CD4-positive, alpha-beta T cell treated with Interleukin-15 for 1 hour (primary cell): ENCODE results near the gene TTC27.
"Not testable (repeated sequence)": the region's sequence is repeated elsewhere in the genome, so short reads cannot be mapped to it uniquely, and the experiment has no call there.

Source experiments
- DNase-seq: peaks from one replicate; pipeline ENCODE4 v3.0.0-alpha.2; 2020

The TTC27 gene

DNA sequence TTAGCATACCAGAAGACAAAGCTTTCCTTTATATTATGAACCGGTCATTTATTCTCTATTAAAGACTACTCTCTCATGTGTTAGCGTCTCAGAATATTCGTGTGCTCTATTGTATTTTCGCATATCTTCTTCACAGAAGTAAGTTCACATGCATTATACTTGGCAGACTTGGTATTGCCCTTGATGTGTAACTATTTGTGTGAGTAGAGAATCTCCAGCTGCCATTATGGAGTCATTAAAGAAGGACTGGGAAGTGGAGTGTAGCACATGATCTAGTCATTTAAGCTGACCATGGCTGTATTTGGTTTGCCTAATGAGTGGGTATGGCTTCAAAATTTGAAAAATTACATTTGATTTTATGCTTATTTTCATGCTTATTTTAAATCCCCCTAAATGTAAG lies 92.9 kb downstream of the TTC27 start:
- no peak for DNase-seq

DNA sequence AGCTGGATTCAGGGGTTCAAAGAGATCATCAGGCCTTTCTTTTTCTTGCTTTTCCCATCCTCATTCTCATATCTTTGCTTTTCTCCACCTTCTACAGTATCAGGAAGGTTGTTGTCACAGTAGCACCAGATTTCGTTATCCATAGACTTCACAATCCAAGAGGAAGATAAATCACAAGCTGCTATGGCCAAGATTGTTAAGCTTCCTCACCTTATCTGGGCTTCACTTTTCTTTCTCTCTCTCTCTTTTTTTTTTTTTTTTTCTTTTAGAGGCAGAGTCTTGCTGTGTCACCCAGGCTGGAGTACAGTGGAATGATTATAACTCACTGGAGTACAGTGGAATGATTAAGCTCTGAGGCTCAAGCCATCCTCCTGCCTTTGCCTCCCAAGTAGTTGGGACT lies 93.5 kb downstream of the TTC27 start:
- DNase-seq, result no peak

DNA sequence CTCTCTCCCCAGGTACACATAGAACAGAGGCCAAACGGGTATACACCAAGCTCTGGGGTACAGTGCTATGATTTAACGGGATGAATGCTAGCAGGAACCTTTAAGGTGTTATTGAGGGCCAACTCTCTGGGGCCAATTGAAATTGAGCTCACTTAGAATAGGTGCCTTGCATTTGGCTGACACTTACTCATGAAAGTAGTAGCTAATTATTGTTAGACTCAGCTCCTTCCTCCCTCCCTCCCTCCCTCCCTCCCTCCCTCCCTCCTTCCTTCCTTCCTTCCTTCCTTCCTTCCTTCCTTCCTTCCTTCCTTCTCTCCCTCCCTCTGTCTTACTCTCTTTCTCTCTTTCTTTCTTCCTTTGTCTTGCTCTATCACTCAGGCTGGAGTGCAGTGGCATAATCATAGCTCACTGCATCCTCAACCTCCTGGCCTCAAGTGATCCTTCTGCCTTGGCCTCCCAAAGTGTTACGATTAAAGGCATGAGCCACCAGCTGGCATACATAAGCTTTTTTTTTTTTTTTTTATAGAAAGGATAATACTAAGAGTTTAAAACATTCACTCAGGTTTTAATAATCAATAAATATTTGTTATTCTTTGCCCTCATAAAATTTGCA lies 95.7 kb downstream of the TTC27 start:
- DNase-seq, result no peak

DNA sequence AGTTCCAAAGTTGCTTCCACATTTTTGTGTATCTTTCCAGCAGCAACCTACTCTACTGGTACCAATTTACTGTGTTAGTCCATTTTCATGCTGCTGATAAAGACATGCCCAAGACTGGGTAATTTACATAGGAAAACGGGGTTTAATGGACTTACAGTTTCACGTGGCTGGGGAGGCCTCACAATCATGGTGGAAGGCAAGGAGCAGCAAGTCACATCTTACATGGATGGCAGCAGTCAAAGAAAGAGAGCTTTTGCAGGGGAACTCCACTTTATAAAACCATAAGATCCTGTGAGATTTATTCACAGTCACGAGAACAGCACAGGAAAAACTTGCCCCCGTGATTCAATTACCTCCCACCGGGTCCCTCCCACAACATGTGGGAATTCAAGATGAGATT lies 98.8 kb downstream of the TTC27 start:
- not testable (repeated sequence) for DNase-seq

DNA sequence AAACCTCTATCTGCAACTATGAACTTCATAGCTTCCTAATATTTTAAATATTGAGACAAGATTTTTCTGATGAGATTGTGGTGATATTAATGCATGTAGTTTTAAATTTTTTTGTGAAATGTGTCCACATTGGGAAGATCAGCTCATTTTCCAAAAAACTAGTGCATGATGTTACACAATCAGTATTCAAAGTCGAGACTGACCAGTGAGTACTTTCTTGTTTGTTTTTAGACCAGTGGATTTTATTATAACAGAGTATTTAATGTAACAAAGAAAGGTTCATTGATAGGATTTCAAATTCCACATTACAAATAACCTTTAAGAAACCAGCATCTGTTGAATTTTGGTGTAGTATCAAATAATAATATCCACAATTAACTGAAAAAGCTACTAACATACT lies 99.3 kb downstream of the TTC27 start:
- no peak for DNase-seq

DNA sequence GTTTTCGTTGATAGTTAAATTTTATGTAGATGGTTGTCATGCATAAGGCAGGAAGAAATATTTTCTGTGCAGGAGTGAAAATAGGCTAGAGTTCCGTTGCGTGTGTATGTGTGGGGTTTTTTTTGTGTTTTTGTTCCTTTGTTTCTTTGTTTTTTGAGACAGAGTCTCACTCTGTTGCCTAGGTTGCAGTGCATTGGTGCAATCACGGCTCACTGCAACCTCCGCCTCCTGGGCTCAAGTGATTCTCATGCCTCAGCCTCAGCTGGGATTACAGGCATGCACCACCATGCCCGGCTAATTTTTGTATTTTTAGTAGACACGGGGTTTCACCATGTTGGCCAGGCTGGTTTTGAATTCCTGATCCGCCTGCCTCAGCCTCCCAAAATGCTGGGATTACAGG lies 103.1 kb downstream of the TTC27 start:
- not testable (repeated sequence) for DNase-seq

DNA sequence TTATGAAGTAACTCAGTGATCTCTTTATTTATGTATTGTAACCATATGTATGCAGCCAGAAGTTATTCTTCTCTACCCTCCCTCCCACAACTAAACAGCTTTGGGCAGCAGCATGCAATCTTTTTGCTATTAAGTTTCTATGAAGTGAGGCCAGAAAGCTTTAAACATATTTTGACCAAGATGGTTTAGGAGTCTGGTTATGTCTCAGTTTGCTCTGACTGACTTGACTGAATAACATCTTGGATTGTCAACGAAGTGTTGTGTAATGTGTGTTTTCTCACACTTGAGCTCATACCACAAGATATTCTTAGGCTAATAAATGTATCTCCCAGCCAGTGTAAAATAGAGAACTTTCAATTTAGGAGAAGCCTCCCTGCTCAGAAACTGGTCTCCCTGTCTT lies 104.3 kb downstream of the TTC27 start:
- no peak for DNase-seq

DNA sequence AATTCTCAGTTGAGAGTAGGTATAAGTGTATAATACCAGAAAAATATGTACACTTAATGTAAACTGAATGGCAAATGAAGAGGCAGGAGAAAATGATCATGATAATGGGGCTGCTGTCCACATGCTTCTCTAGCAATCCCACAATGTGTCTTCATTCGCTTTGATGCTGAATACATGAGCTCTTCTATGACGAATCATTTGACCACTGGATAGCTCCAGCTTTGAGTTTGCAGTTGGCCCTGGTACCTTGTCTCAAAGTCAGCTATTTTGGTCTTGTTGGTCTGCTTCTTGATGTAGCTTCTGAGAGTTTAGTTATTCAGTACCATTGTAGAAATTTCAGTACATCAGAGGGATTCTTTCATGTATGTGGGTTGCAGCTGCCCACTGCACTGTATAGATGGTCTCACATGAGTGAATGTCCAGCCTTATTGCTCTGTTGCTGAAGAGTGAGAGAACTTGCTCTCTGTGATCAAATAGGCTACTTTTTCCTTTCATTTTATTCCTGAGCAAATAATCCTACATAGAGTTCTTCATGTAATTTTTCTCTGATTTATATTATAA lies 105.1 kb downstream of the TTC27 start:
- no peak for DNase-seq

DNA sequence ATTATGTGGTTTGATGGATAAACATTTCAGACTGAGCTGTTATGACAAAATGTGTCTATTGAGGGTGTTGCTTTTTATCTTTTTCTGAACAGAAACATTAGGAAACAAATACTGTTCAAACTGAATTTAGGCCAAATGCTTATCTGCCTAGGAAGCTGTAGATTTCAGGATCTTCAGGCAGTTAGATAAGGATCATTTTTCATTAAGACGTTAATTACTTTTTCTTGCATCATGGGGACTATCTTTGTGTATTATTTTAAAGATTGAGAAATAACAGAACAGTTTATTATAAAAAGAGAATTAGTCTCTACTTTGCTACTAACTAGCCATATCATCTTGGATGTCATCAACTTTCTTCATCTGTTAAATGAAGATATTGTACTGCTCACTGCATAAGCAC lies 107.5 kb downstream of the TTC27 start:
- DNase-seq, result no peak

DNA sequence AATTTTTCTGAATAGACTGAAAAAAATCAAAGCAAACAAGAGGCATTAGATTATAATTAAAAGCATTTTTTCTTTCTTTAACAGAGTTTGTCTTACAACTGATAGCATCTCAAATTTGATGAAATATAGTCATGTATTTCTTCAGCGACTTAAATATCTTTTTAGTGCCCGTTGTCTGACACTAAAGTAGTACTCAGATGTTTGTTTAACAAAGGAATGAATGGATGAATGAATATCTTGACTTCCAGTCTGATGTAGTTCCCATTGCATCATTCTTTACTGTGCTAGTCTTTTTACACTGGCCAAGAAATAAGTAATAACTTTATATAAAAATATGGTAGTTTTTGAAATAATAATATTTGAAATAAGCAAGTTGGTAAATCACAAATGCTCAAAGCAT lies 111.1 kb downstream of the TTC27 start:
- DNase-seq, result no peak

DNA sequence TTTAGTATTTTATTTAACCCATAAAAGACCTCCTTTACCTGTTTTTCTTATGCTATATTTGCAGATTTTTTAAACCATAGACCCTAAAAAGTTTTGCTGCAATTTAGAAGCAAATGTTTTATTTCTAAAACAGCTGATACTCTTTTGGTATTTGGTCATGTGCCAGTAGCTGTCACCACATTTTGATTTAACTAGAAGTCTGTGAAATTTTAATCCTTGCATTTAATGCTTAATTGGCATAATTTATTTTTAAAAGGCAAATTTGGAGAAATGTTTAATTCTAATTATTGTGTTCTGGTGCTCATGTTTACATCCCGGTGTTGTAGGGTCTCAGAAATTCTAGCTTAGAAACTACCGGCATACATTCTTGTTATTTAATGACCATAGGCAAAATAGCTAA lies 111.8 kb downstream of the TTC27 start:
- DNase-seq, result no peak

DNA sequence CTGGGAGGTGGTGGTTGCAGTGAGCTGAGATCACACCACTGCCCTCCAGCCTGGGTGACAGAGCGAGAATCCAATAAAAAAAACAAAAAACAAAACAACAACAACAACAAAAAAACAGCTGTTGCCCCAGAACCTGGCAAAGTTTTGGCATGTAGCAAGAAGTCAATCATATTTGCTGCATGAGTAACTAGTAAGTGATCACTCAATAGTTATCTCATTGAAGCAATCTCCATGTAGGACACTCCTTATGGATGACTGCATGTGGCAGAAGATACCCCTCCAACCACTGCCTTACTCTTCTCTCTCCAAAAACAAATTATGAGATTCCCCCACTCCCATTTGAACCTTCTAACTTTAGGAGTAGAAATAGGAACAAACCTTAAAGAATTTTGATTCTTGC lies 113.7 kb downstream of the TTC27 start:
- DNase-seq, result no peak

DNA sequence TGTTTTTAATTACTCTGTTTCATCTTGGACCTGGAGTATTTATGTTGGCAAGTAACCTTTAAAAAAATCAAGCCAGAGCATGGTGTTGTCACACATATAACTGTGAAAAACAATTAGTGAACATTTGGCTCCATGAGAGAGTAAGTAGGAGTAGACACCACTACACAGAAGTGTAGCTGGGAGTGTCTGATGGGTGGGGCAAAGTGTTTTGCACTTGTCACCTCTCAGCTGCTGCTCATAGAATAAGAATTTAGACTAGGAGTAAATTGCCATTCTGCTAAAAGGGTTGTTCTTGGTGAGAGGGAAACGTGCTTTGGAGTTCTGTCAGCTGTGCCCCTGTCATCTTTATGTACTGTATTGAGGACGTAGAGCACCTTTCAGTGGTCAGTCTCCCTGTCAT lies 114.5 kb downstream of the TTC27 start:
- DNase-seq, result no peak

DNA sequence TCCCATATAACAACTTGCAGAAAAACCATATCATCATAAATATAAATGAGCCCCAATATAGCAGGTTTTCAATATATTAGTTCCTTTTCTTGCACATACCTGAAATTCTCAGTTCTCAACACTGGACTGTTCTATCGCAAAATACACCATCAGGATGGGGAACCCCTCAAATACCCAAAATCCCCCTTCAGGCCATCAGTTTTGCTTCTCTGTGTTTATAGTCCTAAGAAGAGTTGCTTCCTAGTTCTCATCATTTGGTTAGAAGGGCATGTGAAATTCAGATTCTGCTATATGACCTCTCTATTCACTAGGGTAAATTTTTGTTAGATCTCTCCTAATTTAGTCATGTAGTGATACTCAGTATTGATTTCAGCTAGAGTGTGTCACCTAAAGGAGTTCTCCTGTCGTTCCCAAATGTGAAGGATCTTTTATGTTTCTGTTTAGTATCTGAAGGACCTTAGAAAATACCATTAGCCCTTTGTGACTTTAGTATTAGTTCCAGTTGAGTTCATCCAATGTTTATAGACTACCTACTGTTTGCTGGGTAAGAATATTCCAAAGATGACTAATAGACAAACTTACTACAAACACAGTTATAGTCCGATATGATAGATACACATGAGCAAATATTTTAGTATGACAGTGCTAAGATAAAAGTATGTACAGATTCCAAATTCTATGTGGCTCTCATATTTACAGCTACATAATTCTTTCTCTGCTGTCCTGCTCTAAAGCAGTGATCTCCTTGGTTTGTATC lies 115.8 kb downstream of the TTC27 start:
- no peak for DNase-seq

DNA sequence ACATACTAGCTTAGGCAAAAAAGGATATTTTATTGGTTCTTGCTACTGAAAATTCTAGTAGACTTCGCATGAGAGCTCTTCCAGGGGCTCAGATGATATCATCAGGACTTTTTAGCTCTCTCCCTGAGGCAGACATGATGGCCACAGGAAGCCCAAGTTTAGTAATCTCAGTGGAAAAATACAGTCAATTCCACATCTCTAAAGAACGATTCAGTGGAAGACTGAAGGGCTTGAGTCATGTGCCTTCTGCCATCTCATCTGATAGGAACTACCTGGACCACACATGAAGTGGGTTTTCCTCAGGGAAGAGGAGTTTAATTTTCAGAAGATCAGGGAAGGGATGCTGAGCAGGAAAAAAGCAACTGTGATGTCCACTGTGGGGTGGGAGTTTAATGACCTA lies 117.3 kb downstream of the TTC27 start:
- no peak for DNase-seq

DNA sequence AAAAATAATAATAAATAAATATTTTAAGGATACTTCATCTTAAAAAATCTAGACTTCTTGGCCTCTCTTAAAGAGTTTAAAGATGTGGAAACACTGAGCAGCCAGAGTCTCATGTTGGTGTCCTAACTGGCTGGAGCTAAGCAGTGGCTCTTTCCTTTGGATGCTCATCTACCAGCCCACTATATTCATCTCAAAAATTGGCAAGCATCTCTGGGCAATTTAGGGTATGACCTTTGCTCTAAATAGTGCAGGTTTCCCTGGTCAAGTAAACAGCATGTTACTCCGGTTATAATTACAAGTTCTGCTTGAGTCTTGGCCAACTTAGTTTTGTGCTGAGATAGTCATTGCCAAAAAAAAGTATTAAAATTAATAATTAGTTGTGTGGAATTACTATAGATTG lies 117.8 kb downstream of the TTC27 start:
- no peak for DNase-seq

DNA sequence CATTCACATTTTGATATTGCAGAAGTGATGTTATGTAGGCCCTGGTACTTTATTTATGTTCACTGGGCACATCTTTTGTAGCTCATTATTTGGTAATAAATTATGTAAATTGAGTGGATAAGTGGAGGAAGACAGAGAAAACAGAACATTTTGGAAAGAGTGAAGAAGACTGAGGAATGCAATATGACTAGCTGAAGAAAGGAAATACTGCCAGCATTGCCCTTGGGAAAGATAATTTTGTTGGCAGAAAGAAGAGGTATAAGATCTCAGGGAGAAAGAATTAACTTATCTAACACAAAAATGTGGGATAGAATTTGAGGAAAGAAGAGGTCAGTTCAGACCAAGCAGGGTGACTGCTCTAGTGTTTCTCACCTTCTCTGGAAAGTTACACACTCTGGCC lies 118.8 kb downstream of the TTC27 start:
- DNase-seq, result no peak

DNA sequence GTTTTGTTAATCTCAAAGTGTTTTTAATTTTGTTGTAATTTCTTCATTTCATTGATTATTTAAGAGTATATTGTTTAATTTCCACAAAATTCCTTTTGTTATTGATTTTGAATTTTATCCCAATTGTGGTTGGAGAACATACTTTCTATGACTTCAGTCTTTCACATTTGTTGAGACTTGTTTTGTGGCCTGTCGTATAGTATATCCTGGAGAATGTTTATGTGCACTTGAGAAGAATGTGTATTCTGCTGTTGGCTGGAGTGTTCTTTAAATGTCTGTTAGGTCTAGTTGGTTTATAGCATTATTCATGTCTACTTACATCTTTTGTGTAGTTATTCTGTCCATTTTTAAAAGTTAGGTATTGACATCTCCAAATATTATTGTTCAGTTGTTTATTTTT lies 120.3 kb downstream of the TTC27 start:
- DNase-seq, result no peak

DNA sequence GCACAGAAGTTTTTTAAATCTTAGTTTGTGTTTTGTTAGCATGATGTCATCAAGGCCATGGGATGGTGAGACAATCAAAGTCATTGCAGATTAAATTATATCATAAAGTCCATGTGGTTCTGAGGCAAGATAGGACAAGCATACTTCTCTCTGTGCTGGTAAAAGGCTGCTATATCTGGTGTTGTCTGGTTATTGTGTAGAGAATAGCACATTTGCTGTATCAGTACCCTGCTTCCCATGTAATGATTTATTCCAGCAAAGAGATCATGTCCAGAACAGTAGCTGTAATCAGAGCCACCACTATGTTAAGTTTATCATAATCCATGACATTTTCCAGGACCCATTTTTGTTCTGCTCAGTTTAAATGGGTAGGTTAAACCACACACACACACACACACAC lies 123.0 kb downstream of the TTC27 start:
- DNase-seq, result no peak

DNA sequence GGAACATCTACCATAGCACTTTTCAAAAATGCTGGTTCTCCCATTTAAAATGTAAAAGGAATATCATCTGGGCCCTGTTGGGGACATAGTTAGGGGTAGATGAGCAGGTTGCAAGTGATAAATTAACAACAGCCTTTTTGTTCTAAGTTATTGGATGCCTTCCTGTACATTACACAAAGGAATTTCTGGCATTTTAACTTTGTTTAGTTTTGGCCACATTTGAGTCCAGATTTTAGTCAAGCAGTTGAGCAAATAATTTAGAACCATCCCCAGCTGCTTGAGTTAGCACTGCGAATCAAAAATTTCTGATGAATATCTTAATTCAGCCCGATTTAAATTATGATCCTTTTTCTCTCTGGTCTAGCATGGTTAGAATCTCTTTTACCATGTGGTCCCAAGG lies 124.4 kb downstream of the TTC27 start:
- DNase-seq, result no peak

DNA sequence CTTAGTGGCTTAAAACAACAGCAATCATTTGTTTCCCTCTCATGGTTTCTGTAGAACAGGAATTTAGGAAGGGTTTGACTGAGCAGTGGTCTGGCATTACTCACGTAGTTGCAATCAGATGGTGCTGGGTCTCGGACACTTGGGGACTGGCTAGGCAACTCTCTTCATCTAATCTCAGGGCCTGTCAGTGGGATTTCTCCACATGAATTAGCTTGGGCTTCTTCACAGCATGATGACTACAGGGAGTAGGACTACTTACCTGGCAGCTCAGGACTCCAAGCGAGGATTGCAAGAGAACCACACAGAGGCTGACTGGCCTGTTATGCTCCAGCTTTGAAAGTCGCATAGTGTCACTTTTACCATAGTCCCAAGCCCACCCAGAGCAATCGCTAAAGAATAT lies 125.1 kb downstream of the TTC27 start:
- no peak for DNase-seq

DNA sequence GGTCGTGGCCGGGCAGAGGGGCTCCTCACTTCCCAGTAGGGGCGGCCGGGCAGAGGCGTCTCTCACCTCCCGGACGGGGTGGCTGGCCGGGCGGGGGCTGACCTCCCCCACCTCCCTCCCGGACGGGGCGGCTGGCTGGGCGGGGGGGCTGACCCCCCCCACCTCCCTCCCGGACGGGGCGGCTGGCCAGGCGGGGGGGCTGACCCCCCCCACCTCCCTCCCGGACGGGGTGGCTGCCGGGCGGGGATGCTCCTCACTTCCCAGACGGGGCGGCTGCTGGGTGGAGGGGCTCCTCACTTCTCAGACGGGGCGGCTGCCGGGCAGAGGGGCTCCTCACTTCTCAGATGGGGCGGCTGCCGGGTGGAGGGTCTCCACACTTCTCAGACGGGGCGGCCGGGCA lies 126.8 kb downstream of the TTC27 start:
- DNase-seq, result not testable (repeated sequence)

DNA sequence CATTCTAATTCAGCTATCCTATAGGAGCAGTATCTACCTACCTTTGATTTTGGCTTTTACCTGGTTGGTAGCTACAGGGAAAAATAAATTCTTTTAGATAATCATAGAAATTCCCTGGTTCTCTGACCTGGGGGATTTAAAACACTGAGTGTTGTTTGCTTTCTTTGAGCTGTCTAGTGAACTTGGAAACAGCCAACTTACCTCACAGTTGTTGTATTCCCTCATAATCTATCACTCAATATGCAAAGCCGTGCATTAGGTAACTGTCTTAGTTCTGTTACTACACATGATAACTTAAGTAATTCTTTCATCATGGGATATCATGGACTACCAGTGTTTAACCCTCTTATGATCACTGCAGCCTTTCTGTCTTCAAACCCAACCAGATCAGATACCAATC lies 127.8 kb downstream of the TTC27 start:
- DNase-seq, result no peak

DNA sequence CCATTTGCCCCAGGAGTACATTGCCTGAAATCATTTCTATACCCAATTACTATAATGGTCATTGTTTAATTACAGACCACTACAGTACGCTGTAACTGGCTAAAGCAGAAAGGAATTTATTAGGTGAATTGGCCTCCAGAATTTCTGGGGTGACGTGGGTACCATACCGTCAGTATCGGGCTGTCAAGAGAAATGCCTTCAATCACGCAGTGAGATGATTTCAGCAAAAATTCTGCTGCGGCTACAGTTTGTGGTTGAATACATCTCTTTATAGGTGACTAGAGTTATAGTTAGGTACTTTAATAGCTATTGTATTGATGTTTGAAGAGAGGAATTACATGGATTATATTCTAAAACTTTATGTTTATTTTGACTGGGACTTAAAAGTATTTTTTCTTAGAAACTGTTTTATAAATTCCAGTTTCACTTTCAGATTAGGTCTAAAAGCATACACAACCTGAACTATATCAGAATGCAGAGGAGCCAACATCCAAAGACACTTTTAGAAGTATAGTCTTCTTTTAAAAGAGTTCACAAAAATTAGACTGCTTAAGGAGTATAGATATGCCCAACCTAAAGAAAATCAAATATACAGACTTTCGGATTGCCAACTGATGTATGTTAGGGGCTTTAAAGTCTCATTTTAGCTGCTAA lies 128.4 kb downstream of the TTC27 start:
- DNase-seq, result no peak
